Measurements from ENCODE around the gene TMEM204.

TMEM204 gene

DNA sequence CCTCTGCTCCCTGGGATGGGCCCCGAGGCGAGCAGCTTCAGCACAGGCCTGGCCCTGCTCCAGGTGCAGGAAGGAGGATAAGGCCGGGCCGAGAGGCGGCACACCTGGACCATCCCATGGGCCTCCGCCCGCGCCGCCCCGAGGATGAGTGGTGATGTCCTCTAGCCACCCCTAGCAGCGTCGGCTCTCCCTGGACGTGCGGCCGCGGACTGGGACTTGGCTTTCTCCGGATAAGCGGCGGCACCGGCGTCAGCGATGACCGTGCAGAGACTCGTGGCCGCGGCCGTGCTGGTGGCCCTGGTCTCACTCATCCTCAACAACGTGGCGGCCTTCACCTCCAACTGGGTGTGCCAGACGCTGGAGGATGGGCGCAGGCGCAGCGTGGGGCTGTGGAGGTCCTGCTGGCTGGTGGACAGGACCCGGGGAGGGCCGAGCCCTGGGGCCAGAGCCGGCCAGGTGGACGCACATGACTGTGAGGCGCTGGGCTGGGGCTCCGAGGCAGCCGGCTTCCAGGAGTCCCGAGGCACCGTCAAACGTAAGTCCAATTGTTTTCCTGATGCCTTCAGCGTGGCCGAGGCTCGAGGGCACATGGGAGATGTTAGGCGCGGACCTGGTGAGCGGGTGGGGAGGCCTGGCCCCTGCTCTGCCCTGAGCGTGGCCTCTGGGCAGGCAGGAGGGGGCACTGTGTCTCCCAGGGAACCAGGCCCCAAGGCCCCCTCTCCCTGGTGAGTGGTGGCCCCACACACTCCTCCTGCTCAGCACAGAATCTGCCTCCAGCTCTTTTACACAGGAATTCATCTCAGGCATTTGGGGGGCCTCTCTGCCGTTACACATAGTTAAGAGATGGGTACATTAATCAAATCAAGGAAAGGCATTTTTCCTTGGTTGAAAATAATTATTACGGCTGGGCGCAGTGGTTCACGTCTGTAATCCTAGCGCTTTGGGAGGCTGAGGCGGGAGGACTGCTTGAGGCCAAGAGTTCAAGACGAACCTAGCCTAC, 855 bp downstream of the TMEM204 start:
- TF ChIP-seq BACH2 (CRISPR knock-in tag; IDR thresholded peaks at IDR 0.05; ENCODE audit: borderline replicate concordance) (no peak), ARNTL (CRISPR knock-in tag; IDR thresholded peaks at IDR 0.05; ENCODE audit: borderline replicate concordance, low read depth) (no peak), ISL1 (CRISPR knock-in tag; IDR thresholded peaks at IDR 0.05) (no peak), ZNF70 (CRISPR knock-in tag; IDR thresholded peaks at IDR 0.05) (no peak)
- TF ChIP-seq, protein P1, sequence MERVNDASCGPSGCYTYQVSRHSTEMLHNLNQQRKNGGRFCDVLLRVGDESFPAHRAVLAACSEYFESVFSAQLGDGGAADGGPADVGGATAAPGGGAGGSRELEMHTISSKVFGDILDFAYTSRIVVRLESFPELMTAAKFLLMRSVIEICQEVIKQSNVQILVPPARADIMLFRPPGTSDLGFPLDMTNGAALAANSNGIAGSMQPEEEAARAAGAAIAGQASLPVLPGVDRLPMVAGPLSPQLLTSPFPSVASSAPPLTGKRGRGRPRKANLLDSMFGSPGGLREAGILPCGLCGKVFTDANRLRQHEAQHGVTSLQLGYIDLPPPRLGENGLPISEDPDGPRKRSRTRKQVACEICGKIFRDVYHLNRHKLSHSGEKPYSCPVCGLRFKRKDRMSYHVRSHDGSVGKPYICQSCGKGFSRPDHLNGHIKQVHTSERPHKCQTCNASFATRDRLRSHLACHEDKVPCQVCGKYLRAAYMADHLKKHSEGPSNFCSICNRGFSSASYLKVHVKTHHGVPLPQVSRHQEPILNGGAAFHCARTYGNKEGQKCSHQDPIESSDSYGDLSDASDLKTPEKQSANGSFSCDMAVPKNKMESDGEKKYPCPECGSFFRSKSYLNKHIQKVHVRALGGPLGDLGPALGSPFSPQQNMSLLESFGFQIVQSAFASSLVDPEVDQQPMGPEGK (CRISPR knock-in tag; IDR thresholded peaks at IDR 0.05; ENCODE audit: borderline replicate concordance): no peak
- TF ChIP-seq, protein P2, sequence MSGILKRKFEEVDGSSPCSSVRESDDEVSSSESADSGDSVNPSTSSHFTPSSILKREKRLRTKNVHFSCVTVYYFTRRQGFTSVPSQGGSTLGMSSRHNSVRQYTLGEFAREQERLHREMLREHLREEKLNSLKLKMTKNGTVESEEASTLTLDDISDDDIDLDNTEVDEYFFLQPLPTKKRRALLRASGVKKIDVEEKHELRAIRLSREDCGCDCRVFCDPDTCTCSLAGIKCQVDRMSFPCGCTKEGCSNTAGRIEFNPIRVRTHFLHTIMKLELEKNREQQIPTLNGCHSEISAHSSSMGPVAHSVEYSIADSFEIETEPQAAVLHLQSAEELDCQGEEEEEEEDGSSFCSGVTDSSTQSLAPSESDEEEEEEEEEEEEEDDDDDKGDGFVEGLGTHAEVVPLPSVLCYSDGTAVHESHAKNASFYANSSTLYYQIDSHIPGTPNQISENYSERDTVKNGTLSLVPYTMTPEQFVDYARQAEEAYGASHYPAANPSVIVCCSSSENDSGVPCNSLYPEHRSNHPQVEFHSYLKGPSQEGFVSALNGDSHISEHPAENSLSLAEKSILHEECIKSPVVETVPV (CRISPR knock-in tag; IDR thresholded peaks at IDR 0.05): no peak
- no peak for ATAC-seq

DNA sequence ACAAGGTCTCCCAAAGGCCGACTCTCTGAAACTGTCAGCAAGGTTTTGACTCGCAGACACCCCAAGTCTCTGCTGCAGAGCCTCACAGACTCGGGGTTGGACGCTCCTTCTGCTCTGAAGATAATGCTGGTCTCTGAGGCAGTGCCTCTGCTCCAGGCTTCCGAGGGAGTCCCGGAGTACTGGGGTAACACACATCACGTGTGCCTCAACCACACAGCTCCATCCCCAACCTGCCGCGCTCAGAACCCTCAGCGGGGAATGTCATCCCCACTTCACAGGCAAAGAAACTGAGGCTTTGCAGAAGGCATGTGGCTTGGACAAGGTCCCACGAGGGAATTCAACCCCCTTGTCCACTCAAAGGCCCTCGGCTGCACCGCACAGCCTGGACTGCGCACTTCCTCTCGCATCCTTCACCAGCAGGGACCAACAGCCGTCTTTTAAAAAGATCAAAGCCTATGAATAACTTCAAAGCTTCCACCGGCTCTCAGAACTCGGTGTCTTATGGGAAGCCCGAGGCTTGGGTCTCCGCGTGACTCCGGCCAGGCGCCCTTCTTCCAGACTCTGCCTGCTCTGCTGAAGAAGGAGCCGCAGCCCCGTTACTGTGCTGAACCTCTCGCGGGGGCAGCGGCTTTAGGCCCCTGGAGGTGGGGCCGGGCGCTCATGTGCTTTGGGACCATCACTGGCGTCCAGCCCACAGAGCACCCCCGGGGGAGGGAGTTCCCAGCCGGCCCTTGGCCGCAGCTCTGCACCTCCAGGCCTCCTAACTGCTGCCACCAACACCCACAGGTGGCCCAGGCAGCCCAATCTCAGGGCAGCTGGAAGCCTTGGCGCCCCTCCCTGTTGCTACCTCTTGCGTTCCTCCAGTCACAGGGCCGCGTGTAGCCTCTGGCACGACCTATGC, 2.2 kb downstream of the TMEM204 start:
- TF ChIP-seq TCF4 (CRISPR knock-in tag; IDR thresholded peaks at IDR 0.05; ENCODE audit: borderline replicate concordance) (no peak), BACH2 (CRISPR knock-in tag; IDR thresholded peaks at IDR 0.05; ENCODE audit: borderline replicate concordance) (no peak), TOX (CRISPR knock-in tag; IDR thresholded peaks at IDR 0.05; ENCODE audit: borderline replicate concordance) (no peak), ZNF8 (CRISPR knock-in tag; IDR thresholded peaks at IDR 0.05) (no peak)
- TF ChIP-seq, protein P3, sequence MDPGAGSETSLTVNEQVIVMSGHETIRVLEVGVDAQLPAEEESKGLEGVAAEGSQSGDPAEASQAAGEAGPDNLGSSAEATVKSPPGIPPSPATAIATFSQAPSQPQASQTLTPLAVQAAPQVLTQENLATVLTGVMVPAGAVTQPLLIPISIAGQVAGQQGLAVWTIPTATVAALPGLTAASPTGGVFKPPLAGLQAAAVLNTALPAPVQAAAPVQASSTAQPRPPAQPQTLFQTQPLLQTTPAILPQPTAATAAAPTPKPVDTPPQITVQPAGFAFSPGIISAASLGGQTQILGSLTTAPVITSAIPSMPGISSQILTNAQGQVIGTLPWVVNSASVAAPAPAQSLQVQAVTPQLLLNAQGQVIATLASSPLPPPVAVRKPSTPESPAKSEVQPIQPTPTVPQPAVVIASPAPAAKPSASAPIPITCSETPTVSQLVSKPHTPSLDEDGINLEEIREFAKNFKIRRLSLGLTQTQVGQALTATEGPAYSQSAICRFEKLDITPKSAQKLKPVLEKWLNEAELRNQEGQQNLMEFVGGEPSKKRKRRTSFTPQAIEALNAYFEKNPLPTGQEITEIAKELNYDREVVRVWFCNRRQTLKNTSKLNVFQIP (CRISPR knock-in tag; IDR thresholded peaks at IDR 0.05; ENCODE audit: borderline replicate concordance, low read depth): no peak
- TF ChIP-seq, protein P4, sequence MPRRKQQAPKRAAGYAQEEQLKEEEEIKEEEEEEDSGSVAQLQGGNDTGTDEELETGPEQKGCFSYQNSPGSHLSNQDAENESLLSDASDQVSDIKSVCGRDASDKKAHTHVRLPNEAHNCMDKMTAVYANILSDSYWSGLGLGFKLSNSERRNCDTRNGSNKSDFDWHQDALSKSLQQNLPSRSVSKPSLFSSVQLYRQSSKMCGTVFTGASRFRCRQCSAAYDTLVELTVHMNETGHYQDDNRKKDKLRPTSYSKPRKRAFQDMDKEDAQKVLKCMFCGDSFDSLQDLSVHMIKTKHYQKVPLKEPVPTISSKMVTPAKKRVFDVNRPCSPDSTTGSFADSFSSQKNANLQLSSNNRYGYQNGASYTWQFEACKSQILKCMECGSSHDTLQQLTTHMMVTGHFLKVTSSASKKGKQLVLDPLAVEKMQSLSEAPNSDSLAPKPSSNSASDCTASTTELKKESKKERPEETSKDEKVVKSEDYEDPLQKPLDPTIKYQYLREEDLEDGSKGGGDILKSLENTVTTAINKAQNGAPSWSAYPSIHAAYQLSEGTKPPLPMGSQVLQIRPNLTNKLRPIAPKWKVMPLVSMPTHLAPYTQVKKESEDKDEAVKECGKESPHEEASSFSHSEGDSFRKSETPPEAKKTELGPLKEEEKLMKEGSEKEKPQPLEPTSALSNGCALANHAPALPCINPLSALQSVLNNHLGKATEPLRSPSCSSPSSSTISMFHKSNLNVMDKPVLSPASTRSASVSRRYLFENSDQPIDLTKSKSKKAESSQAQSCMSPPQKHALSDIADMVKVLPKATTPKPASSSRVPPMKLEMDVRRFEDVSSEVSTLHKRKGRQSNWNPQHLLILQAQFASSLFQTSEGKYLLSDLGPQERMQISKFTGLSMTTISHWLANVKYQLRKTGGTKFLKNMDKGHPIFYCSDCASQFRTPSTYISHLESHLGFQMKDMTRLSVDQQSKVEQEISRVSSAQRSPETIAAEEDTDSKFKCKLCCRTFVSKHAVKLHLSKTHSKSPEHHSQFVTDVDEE (CRISPR knock-in tag; IDR thresholded peaks at IDR 0.05): no peak
- TF ChIP-seq, protein P1 (CRISPR knock-in tag; IDR thresholded peaks at IDR 0.05; ENCODE audit: borderline replicate concordance): no peak
- ATAC-seq: no peak

DNA sequence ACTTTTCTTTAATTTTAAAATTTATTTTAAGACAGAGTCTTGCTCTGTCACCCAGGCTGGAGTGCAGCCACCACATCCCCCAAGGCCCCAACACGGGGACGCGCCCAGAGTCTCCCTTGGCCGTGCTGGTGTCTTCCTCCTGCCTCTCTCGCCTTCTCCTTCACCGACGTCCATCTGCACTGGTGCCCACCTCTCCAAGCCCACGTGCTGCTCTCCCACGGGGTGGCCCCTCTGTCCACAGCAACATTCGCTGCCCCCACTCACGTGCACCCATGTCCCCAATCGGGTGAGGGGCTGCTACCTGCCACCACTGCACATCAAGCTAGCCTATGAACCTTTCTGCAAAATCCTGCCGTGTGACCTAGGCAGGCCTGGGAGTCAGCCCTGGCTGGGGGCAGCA, 3.1 kb downstream of the TMEM204 start:
- TF ChIP-seq ZC3H10 (CRISPR knock-in tag; IDR thresholded peaks at IDR 0.05) (no peak), TOX (CRISPR knock-in tag; IDR thresholded peaks at IDR 0.05; ENCODE audit: borderline replicate concordance) (no peak), ISL1 (CRISPR knock-in tag; IDR thresholded peaks at IDR 0.05) (no peak), ZNF8 (CRISPR knock-in tag; IDR thresholded peaks at IDR 0.05) (no peak), BACH2 (CRISPR knock-in tag; IDR thresholded peaks at IDR 0.05; ENCODE audit: borderline replicate concordance) (no peak), ESRRG (CRISPR knock-in tag; IDR thresholded peaks at IDR 0.05) (no peak), CSDC2 (CRISPR knock-in tag; IDR thresholded peaks at IDR 0.05) (no peak)
- TF ChIP-seq, protein P1 (CRISPR knock-in tag; IDR thresholded peaks at IDR 0.05; ENCODE audit: borderline replicate concordance): no peak
- TF ChIP-seq, protein P3 (CRISPR knock-in tag; IDR thresholded peaks at IDR 0.05; ENCODE audit: borderline replicate concordance, low read depth): no peak
- TF ChIP-seq, protein P4 (CRISPR knock-in tag; IDR thresholded peaks at IDR 0.05): no peak

More for the DNA sequence above, 3.1 kb downstream of the TMEM204 start:
- ATAC-seq: no peak
